NCI-H2107 treated with DMSO at 0.1 percent for 48 hours (cell line): ENCODE results near the gene SMC6.

ENCODE experiments used
- DNase-seq: peaks from one replicate; lab custom pipeline; 2025; ENCODE audit not compliant: unreplicated experiment; lab: John Stamatoyannopoulos, UW

SMC6 gene

DNA sequence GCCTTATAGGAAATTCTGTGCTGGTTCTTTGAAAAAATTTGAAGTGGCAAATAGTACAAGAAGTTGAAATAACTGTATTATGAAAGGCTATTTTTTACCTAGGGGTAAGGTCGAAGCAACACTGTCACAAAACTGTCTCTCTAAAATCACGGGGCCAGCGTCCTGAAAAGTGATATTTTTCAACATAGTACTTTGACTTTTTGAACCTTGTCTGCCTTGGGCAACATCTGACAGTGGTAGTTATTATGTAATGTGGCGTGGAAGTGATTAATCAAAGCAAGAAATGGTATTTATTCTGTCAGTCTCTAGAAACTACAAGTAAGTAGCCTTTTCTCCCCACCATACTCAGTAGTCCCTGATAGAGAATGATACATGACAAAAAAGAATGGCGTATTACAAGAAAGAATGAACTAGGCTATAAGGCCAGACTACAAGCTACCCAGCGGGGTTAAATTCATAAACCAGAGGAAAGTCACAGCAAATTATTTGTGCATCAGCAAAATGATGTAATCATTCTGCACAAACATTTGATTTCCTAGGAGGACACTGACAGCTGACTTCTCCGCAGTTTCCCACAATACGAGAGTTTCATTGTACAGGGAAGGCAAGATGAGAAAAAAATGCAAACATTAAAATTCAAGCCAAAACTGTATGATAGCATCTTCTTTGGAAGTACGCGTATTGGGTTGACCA, 10.2 kb upstream of the SMC6 start:
- no peak for DNase-seq

DNA sequence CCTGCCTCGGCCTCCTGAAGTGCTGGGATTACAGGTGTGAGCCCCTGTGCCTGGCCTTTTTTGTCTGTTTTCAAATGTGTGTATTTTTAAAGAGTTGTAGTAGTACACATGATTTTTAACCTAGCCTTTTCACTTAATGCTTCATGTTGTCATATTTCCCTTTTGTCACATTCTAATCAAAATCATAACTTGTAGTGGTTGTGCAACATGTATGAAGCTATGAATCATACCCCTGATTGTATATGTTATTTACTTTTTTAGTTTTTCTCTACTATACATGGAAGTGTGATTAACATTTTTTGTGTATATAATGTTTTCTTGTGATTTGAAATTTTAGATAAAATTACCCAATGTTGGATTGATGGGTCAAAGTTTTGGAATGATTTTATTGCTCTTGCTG, 8.8 kb upstream of the SMC6 start:
- DNase-seq: no peak

- no peak for DNase-seq
Observed at GRCh38 chr2:17759805-17760204, 6.2 kb upstream of the SMC6 start.

- no peak for DNase-seq
Observed at GRCh38 chr2:17758118-17758517, 4.5 kb upstream of the SMC6 start.

- DNase-seq: no peak
Observed at GRCh38 chr2:17757321-17757720, 3.7 kb upstream of the SMC6 start.

GRCh38 chr2:17756668-17757067, 3.1 kb upstream of the SMC6 start:
- no peak for DNase-seq

DNA sequence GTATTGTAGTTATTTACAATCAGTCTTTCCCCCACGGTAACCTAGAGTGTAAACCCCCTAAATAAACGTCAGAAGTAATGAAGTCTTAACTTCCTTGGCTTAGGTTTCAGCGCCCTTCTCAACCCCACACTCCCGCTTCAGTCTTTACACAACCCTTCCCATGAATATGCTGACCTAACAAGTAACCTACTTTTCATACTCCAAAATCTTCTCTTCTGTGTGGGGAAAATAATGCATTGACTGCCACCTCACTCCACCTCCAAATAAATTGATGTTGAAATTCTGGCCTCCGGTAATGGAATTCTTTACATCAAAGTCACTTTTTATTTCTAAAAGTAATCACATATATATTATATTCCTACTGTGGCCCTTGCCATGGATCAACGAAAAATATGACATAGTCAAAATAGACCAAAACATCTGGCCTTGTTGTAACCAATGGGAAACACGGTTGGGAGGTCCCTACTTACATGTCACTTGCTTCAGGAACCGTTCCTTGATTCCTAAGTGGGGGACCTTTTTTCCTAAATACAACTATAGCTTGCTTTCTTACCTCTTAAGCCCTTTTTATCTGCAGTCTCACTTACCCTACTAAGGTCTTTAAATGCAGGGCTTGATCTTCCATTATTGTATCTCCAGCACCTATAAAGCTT, 1.3 kb upstream of the SMC6 start:
- DNase-seq: no peak

DNA sequence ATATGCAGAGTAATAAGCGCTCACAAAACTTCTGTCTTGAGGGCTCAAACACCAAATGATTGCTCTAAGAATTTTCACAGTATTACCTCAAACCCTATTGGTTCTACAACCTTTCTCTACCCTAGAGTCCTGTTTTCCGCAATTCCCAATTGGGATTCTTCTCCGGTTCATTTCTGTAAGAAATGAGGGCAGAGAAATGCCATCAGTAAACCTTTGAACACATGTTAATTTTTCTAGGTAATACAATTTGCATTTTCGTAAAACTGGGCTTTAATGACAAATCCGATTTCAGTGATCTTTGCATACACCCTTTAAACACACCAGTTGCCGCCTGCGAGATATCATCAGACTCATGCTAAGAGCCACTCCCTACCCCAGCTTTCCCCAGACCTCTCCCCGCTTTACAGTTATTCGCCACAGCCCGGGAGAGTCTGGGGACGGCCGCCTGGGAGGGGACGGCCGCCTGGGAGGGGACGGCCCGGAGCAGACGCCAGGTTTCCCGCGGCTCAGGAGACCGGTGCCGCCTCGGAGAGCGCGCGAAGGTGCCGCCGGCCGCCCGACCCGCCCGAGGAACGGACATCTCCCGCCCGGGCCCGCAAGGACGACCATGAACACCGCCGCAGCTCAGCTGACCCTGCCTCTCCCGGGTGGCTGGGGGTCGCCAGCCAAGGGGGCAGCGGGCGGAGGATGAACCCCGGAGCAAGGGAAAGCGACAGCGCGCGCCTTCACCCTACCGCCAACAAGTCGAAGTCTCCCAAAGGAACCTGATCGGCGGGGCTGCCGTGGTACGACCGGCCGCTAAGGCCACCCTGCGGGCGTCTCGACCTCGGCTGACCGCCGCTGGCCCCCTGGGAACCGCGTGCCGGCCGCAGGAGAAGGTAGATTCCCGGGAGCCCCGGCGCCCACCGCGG, 463 bp downstream of the SMC6 start:
- DNase-seq: peak; percentile 13

GRCh38 chr2:17752246-17752645, 1.4 kb downstream of the SMC6 start:
- no peak for DNase-seq

GRCh38 chr2:17749753-17750438, 3.7 kb downstream of the SMC6 start:
- DNase-seq: no peak

DNA sequence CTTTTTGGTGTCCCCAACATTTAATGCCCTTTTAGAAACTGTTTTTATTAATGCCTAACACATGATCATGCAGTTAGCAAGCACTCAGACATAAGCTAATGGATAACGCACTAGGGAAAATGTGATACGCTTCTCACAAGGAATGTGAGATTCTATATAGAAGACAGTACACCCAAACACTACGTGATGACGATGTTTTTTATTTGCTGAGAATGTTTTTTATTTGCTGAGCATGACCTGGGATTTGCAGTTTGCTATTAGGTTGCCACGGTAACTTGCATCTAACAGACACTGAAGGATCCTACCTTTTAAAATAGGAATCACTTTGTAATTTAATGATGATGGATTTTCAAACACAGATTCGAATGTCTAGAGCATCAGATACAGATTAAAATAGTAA, 4.9 kb downstream of the SMC6 start:
- no peak for DNase-seq

DNA sequence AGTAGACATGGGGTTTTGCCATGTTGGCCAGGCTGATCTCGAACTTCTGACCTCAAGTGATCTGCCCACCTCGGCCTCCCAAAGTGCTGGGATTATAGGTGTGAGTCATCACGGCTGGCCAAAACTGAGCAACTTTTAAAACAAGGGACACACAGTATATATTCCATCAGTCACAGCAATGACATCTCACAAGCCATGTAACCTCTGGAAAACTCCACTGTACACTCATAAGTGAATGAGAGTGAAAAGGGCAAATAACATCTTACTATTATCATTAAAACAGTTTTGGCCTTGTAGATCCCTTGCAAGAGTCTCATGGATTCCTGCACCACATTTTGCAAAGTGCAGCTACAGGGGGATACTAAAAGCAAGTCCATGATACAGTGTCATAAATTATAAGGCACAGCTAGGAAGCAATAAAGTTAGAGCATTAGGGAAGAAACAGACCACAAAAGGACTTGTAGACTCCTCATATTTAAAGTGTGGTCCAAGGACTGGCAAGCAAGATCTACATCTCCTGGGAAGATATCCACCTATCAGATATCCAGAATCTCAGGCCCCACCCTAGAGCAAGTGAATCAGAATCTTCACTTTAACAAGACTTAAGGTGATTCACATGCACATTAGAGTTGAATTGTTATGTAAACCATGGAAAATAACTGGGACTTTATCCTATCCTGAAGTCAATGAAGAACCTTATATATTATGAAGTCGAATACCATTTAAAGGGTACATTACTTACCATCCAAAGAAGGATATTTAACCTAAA, 5.7 kb downstream of the SMC6 start:
- no peak for DNase-seq

DNA sequence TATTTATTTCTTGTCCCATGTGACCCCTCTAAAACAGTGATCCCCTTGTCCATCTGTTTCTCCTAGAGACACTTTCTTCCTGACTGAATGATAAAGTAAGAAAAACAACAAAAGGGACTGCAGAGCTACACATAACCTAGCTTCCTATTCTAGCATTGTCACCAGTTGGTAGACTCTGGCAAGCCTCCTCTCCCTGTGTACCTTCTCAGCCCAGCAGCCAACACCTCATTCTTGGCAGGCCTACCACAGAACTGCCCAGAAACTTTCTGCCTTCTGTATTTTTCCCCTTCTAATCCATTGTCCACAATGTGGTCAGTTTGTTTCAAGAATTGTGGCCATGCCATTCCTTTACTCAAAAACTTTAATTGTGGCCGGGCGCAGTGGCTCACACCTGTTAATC, 13.4 kb downstream of the SMC6 start:
- DNase-seq: no peak

DNA sequence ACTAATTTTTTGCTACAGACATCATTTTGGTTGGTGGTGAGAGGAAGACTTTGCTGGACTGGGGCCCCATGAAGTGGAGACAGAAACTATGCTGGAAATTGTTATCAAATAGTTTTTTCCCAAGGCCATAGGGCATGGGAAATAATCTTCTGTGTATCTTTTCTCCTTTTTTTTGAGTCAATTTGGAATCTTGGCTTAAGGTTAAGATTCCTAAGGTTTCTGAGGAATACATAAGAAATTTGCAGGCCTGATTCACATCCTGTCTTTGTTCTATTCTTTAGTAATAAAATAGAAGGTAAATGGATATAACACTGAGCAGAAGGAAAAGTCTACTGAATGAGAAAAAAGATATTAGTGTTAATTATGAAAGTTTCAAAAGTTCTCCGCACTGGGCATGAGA, 16.6 kb downstream of the SMC6 start:
- no peak for DNase-seq

GRCh38 chr2:17735864-17736263, 17.7 kb downstream of the SMC6 start:
- no peak for DNase-seq

GRCh38 chr2:17733599-17733998, 20.0 kb downstream of the SMC6 start:
- no peak for DNase-seq

GRCh38 chr2:17729880-17730279, 23.7 kb downstream of the SMC6 start:
- no peak for DNase-seq

DNA sequence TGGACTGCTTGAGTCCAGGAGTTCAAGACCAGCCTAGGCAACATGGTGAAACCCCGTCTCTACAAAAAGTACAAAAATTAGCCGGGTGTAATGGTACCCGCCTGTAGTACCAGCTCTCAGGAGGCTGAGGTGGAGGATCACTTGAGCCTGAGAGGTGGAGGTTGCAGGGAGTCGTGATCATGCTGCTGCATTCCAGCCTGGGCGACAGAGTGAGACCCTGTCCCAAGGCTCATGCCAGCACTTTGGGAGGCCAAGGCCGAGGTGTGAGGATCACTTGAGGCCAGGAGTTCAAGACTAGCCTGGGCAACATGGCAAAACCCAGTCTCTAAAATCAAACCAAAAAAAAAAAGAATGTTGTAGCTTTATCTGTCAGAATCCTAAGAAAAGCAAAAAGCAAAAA, 25.4 kb downstream of the SMC6 start:
- no peak for DNase-seq

GRCh38 chr2:17719562-17720371, 33.8 kb downstream of the SMC6 start:
- no peak for DNase-seq

- no peak for DNase-seq
Observed at GRCh38 chr2:17718689-17719088, 34.9 kb downstream of the SMC6 start.
